Measurements from ENCODE around the gene BMP8A.

- TF ChIP-seq POLR2AphosphoS5 (IDR thresholded peaks at IDR 0.05): no peak
- TF ChIP-seq, protein P1, sequence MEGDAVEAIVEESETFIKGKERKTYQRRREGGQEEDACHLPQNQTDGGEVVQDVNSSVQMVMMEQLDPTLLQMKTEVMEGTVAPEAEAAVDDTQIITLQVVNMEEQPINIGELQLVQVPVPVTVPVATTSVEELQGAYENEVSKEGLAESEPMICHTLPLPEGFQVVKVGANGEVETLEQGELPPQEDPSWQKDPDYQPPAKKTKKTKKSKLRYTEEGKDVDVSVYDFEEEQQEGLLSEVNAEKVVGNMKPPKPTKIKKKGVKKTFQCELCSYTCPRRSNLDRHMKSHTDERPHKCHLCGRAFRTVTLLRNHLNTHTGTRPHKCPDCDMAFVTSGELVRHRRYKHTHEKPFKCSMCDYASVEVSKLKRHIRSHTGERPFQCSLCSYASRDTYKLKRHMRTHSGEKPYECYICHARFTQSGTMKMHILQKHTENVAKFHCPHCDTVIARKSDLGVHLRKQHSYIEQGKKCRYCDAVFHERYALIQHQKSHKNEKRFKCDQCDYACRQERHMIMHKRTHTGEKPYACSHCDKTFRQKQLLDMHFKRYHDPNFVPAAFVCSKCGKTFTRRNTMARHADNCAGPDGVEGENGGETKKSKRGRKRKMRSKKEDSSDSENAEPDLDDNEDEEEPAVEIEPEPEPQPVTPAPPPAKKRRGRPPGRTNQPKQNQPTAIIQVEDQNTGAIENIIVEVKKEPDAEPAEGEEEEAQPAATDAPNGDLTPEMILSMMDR (IDR thresholded peaks at IDR 0.05 in 8 of 11, conservative IDR thresholded peaks at IDR 0.05 in 3 of 11): no peak
Observed at GRCh38 chr1:39508857-39509305, 17.4 kb downstream of the BMP8A start.
